GM12878 (cell line): Measurements from ENCODE around the gene JUND. TPM values are rescaled to one million over a fixed set of nuclear protein-coding genes. Genes with fewer than 3 reads are reported as not detected.

Source experiments
- ATAC-seq: fragments of 200-7000 bp; cut with Tn5 transposase; 3 replicates; pipeline ENCODE4 v1.9.1; 2020; ENCODE audit warnings: mild to moderate bottlenecking, moderate library complexity
- BruUV-seq: library from RNA; stranded (reverse); fragments of 400-500 nt; replicated peaks from 2 replicates; lab custom pipeline; 2021; lab: Mats Ljungman, UMichigan
- CTCF ChIA-PET: fragments of 300-600 bp; sonication (Branson Sonifier 250); formaldehyde crosslinking; extraction: SDS; loops from one replicate; lab custom pipeline; 2021; ENCODE audit warnings: inconsistent platforms; lab: Yijun Ruan, JAX
- POLR2A ChIA-PET: fragments of 350-600 bp; formaldehyde crosslinking; extraction: SDS; loops from one replicate; lab custom pipeline; 2021; ENCODE audit warnings: inconsistent platforms; lab: Charles Lee
- RAD21 ChIA-PET: fragments of 300-600 bp; sonication (Branson Sonifier 250); formaldehyde crosslinking; loops from one replicate; lab custom pipeline; 2023; ENCODE audit warnings: antibody characterized with exemption; ENCODE audit not compliant: unreplicated experiment; lab: Charles Lee
- SMC1A ChIA-PET: fragments of 300-600 bp; sonication (Branson Sonifier 250); formaldehyde crosslinking; loops from one replicate; lab custom pipeline; 2023; ENCODE audit not compliant: unreplicated experiment, uncharacterized antibody; lab: Charles Lee
- DNase-seq: peaks from one replicate; pipeline ENCODE4 v3.0.0-alpha.2; 2011; ENCODE audit warnings: low read depth, low spot score
- FAIRE-seq: peaks from 3 replicates; lab custom pipeline; 2011; peaks lifted over from hg19 to GRCh38; lab: Jason Lieb, UNC
- H2AFZ ChIP-seq: 2 replicates; pipeline ENCODE4 v1.6.0; 2011; ENCODE audit warnings: low read depth, low read length, control low read depth; ENCODE audit not compliant: control insufficient read depth
- H3K27ac ChIP-seq: 2 replicates; pipeline ENCODE4 v1.5.1; 2011; ENCODE audit warnings: control low read depth; ENCODE audit not compliant: control insufficient read depth, insufficient read depth
- H3K27me3 ChIP-seq, 2 experiments: replicated peaks in 1 of 2; 2 replicates each; pipeline versions ENCODE4 v1.6.0 to v1.6.1; 2011; ENCODE audit warnings: low read length in 1 of 2; ENCODE audit not compliant: control insufficient read depth in 2 of 2, insufficient read depth in 2 of 2
- H3K36me3 ChIP-seq, 2 experiments: 2 replicates each; pipeline ENCODE4 v1.5.1; 2011; ENCODE audit warnings: low read length in 1 of 2; ENCODE audit not compliant: control insufficient read depth in 2 of 2, insufficient read depth in 2 of 2
- H3K4me1 ChIP-seq: 2 replicates; pipeline ENCODE4 v1.6.1; 2011; ENCODE audit warnings: mild to moderate bottlenecking, low read length, moderate library complexity, mixed read lengths; ENCODE audit not compliant: control insufficient read depth, insufficient read depth
- H3K4me2 ChIP-seq: 2 replicates; pipeline ENCODE4 v1.6.0; 2011; ENCODE audit warnings: control low read depth; ENCODE audit not compliant: control insufficient read depth, insufficient read depth
- H3K4me3 ChIP-seq: fragments of 200-600 bp; sonication (generic); 2 replicates; pipeline ENCODE4 v1.5.1; 2016
- H3K79me2 ChIP-seq: 2 replicates; pipeline ENCODE4 v1.6.0; 2011; ENCODE audit warnings: low read length; ENCODE audit not compliant: control insufficient read depth, insufficient read depth
- H3K9ac ChIP-seq: 2 replicates; pipeline ENCODE4 v1.8.0; 2011; ENCODE audit warnings: low read length, control low read depth, mixed read lengths; ENCODE audit not compliant: control insufficient read depth, insufficient read depth
- H3K9me3 ChIP-seq: replicated peaks from 3 replicates; pipeline ENCODE4 v1.5.1; 2011; ENCODE audit warnings: mild to moderate bottlenecking, low read length; ENCODE audit not compliant: control insufficient read depth, insufficient read depth
- H4K20me1 ChIP-seq: 2 replicates; pipeline ENCODE4 v1.6.0; 2011; ENCODE audit not compliant: control insufficient read depth, insufficient read depth
- MEF2B ChIP-seq: fragments of 450-650 bp; IDR thresholded peaks from 2 replicates; pipeline ENCODE4 v1.6.1; 2018; ENCODE audit warnings: mild to moderate bottlenecking, moderate library complexity; ENCODE audit not compliant: partially characterized antibody, poor library complexity, severe bottlenecking
- MLLT1 ChIP-seq: fragments of 450-650 bp; IDR thresholded peaks from 2 replicates; pipeline ENCODE4 v1.6.1; 2016; ENCODE audit warnings: mild to moderate bottlenecking
- WGBS: methylation state at CpG from one replicate; pipeline ENCODE4 v1.1.6; 2016; ENCODE audit warnings: low lambda C conversion rate; ENCODE audit not compliant: insufficient replicate concordance, insufficient coverage; ENCODE audit errors: missing lambda C conversion rate; 5-methylcytosine and 5-hydroxymethylcytosine counted together
- in situ Hi-C: fragments of 300-500 bp; cut with MboI; formaldehyde crosslinking; loops from 9 replicates; pipeline ENCODE4 v1.14.3; 2018; ENCODE audit warnings: mixed read lengths
- intact Hi-C: fragments of 100-400 bp; cut with micrococcal nuclease; formaldehyde crosslinking; loops from one replicate; pipeline ENCODE4 v1.14.2; 2022; ENCODE audit not compliant: unreplicated experiment
- polyA plus RNA-seq, 11 experiments: library from polyadenylated mRNA; depleted of rRNA in 4 of 11; unstranded in 6 of 11; stranded (reverse) in 5 of 11; fragments of >200 nt; fragmentation: Nextera tagmentation in 4 of 11; fragmentation: Illumina TruSeq in 1 of 11; extraction: Ambion mirVana in 4 of 11; extraction: Trizol in 1 of 11; gene quantifications; 1 replicate in 1 of 11; 2 replicates in 10 of 11; pipeline versions ENCODE4 v1.2.1 to v1.2.3, GENCODE V29; 2011 to 2016; ENCODE audit warnings: inconsistent platforms in 2 of 11, missing spikeins in 2 of 11, low read depth in 1 of 11
- total RNA-seq, 4 experiments: library from RNA; depleted of rRNA in 3 of 4; stranded (reverse); fragments of >200 nt in 3 of 4; fragmentation: Illumina TruSeq in 1 of 4; extraction: Trizol in 1 of 4; gene quantifications; 2 replicates each; pipeline versions ENCODE4 v1.2.1 to v1.2.3, GENCODE V29; 2013 to 2021

JUND gene
- total and polyA plus RNA-seq, 10 of the 15 experiments (the other 5 are each of a cell fraction or from before 2014, with no cell fraction given) = 7.4 to 164 (median 18.8) TPM

- no peaks in the 10 kb centered on the region for H3K36me3 ChIP-seq
- ChIA-PET SMC1A (interaction anchor here (1.0 to 4.3 kb wide), 6 partner anchors 9 to 35 kb away, joined by 3 to 58 read pairs (median 12); partner anchors contain the start of genes JUND and LSM4), CTCF (interaction anchor here (0.8 to 4.5 kb wide), 6 partner anchors 8 to 34 kb away, joined by 3 to 81 read pairs (median 18); partner anchors contain the start of genes JUND and LSM4), POLR2A (interaction anchor here (0.7 to 5.8 kb wide), 7 partner anchors 9 to 124 kb away, joined by 3 to 172 read pairs (median 13); partner anchors contain the start of genes JUND and LSM4), RAD21 (interaction anchor here (0.7 to 5.8 kb wide), 8 partner anchors 9 to 126 kb away, joined by 3 to 136 read pairs (median 8); partner anchors contain the start of genes JUND and LSM4)
- H3K4me1 ChIP-seq = peaks cover 32% of the 10 kb centered on the region
- no peaks in the 10 kb centered on the region; a peak in 1 of 4 replicates for H3K27me3 ChIP-seq
- peak overlapping the region; percentile 99 for H3K4me2 ChIP-seq
- peak overlapping the region; percentile 93 for H3K9ac ChIP-seq
- no peak for ATAC-seq
- WGBS = 76% methylated on average over 18 of the region's 18 CpGs
- in situ Hi-C loops = no loop called here
- H4K20me1 ChIP-seq = no peaks in the 10 kb centered on the region
- H2AFZ ChIP-seq = no peak overlapping the region
- TF ChIP-seq MLLT1 (peak; percentile 65; the same call in 1 of the 2 replicates), MEF2B (no peak)
- TF ChIP-seq, all 136 proteins: peak for 1
- Histone ChIP-seq H3K4me3 (peak overlapping the region; percentile 96; the same call in 1 of the 2 replicates), H3K27ac (no peak overlapping the region), H3K9me3 (no peaks in the 10 kb centered on the region; the same call in 2 of the 3 replicates), H3K79me2 (peaks cover 5% of the 10 kb centered on the region)
- no TSS peak for BruUV-seq
- no peak for DNase-seq
- intact Hi-C loops = no loop called here
- FAIRE-seq = no peak
Observed at GRCh38 chr19:18293642-18294466, 12.4 kb upstream of the JUND start.
